GM18508 (cell line): ENCODE results near the gene CBLC.

Experiments
- ATAC-seq: cut with Tn5 transposase; IDR thresholded peaks from one replicate; pipeline ENCODE4 v1.9.1; 2021; ENCODE audit warnings: moderate number of reproducible peaks; ENCODE audit not compliant: insufficient read depth, unreplicated experiment

Gene CBLC

DNA sequence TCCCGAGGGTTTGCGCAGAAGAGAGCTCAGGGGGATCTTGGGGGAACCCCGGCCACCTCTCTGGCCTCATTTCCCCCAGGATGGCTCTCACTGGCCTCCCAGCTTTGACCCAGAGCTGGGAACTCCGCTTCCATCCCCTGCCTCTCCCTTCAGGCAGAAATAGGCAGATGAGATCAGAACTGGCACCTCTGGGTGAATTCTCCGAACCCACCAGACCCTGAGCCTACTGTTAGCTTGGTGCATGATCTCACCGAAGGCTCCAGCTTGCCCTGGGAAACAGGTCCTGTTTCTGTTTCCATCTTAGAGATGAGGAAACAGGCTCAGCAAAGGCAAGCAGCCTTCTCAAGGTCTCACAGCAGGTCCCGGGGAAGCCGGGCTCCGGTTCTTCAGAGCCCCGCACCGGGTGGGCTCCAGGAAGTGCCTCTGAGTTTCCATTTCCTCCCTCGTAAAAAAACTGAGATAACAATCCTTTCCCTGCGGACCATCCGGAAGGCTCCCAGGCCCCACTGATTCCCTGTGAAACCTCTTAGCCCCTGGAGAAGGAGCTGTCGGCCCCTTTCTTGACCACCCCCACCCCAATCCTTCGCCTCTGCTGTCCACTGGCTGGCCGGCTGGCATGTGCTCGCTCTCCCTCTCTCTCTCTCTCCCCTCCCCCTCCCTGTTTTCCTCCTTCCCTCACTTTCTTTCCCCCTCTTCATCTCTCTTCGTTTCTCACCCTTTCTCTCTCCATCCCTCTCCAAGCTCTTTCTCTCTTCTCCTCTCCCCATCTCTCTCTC, 70.5 kb downstream of the CBLC start:
- no peak for ATAC-seq

DNA sequence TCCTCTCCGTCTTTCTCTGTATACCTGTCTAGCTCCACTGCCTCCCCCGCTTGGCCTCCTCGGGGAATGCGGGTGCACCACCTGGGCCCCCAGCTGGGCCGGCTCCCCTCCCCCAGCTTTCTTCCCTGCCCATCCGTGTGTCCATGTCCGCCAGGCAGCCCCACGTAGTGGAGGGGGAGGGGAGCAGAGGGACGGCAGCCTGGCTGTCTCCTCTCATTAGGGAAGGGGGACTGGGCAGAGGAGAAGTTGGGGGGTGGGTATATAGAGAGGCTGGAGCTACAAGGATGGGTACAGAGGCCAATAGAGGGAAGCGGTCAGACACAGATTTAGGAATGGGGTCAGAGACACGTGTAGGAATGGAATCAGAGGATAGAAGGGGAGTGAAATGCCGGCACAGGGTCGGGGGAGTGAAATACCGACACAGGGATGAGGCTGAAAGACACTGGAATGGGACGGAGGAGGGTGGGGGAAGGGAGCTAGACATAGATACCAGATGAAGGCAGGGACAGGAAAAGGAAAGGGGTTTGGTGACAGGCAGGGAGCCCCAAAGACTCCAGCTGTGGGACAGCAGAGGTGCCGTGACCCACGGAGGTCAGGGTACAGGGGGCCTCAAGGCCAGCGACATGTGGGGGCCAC, 71.2 kb downstream of the CBLC start:
- ATAC-seq: no peak
